IMR-90 (cell line): Measurements from ENCODE around the gene CD151. TPM values are rescaled to one million over a fixed set of nuclear protein-coding genes. Genes with fewer than 3 reads are reported as not detected.

Source experiments
- ATAC-seq: fragments of 200-7000 bp; cut with Tn5 transposase; 2 replicates; pipeline ENCODE4 v1.9.1; 2020; ENCODE audit warnings: low read depth, mild to moderate bottlenecking, moderate library complexity
- BruUV-seq: library from RNA; stranded (reverse); fragments of 400-500 nt; replicated peaks from 2 replicates; lab custom pipeline; 2021; lab: Mats Ljungman, UMichigan
- CTCF ChIA-PET: fragments of 300-600 bp; formaldehyde crosslinking; extraction: SDS; loops from one replicate; lab custom pipeline; 2021; ENCODE audit warnings: antibody characterized with exemption; lab: Yijun Ruan, JAX
- POLR2A ChIA-PET: fragments of 300-600 bp; sonication (Branson Sonifier 250); formaldehyde crosslinking; loops from one replicate; lab custom pipeline; 2022; ENCODE audit warnings: antibody characterized with exemption; ENCODE audit not compliant: unreplicated experiment; lab: Charles Lee
- DNase-seq: peaks from one replicate; pipeline ENCODE4 v3.0.0; 2013
- H2AFZ ChIP-seq: replicated peaks from 2 replicates; pipeline ENCODE3; 2013; ENCODE audit warnings: low read length, mild to moderate bottlenecking; ENCODE audit not compliant: poor library complexity
- H2AK5ac ChIP-seq: 2 replicates; pipeline ENCODE4 v1.6.1; 2013; ENCODE audit warnings: low read depth, low read length, inconsistent platforms
- H2AK9ac ChIP-seq: replicated peaks from 2 replicates; pipeline ENCODE3; 2013; ENCODE audit warnings: mild to moderate bottlenecking, low read depth, low read length, moderate library complexity; ENCODE audit not compliant: poor library complexity
- H2BK120ac ChIP-seq: 2 replicates; pipeline ENCODE4 v1.6.1; 2013; ENCODE audit warnings: low read depth, low read length, inconsistent platforms
- H2BK15ac ChIP-seq: 3 replicates; pipeline ENCODE4 v1.6.1; 2013; ENCODE audit warnings: low read depth, low read length, inconsistent platforms
- H2BK20ac ChIP-seq: 2 replicates; pipeline ENCODE4 v1.6.1; 2013; ENCODE audit warnings: low read depth, mild to moderate bottlenecking, inconsistent platforms, low read length, moderate library complexity
- H2BK5ac ChIP-seq: 2 replicates; pipeline ENCODE4 v1.6.1; 2013; ENCODE audit warnings: mild to moderate bottlenecking, low read depth, low read length, inconsistent platforms; ENCODE audit not compliant: poor library complexity, severe bottlenecking
- H3K14ac ChIP-seq: replicated peaks from 2 replicates; pipeline ENCODE4 v1.6.1; 2013; ENCODE audit warnings: low read depth, low read length, inconsistent platforms
- H3K18ac ChIP-seq: 2 replicates; pipeline ENCODE4 v1.6.1; 2013; ENCODE audit warnings: low read depth, low read length, control low read depth
- H3K23ac ChIP-seq: 2 replicates; pipeline ENCODE4 v1.6.1; 2013; ENCODE audit warnings: low read depth, low read length, inconsistent platforms
- H3K27ac ChIP-seq: 2 replicates; pipeline ENCODE4 v1.5.1; 2013; ENCODE audit warnings: mild to moderate bottlenecking, control low read depth, low read length; ENCODE audit not compliant: insufficient read depth
- H3K27me3 ChIP-seq: 2 replicates; pipeline ENCODE4 v1.6.1; 2013; ENCODE audit warnings: low read length; ENCODE audit not compliant: control insufficient read depth, insufficient read depth
- H3K36me3 ChIP-seq: 2 replicates; pipeline ENCODE4 v1.6.1; 2013; ENCODE audit warnings: low read length, mixed read lengths; ENCODE audit not compliant: control insufficient read depth, insufficient read depth
- H3K4ac ChIP-seq: 2 replicates; pipeline ENCODE4 v1.6.1; 2013; ENCODE audit warnings: low read depth, low read length, inconsistent platforms
- H3K4me1 ChIP-seq: 2 replicates; pipeline ENCODE4 v1.6.1; 2013; ENCODE audit warnings: low read length, mixed read lengths; ENCODE audit not compliant: control insufficient read depth, insufficient read depth
- H3K4me2 ChIP-seq: 2 replicates; pipeline ENCODE4 v1.6.1; 2013; ENCODE audit warnings: low read depth, mild to moderate bottlenecking, control low read depth, low read length, moderate library complexity
- H3K4me3 ChIP-seq: 2 replicates; pipeline ENCODE4 v1.5.1; 2013; ENCODE audit warnings: low read depth, mild to moderate bottlenecking, control low read depth, low read length, moderate library complexity; ENCODE audit not compliant: insufficient read depth
- H3K56ac ChIP-seq: 2 replicates; pipeline ENCODE4 v1.6.1; 2013; ENCODE audit warnings: low read length, inconsistent platforms; ENCODE audit not compliant: insufficient read depth; ENCODE audit errors: extremely low read depth
- H3K79me1 ChIP-seq, 2 experiments: 2 replicates each; pipeline ENCODE4 v1.6.1; 2013; ENCODE audit warnings: low read length in 2 of 2, inconsistent platforms in 1 of 2, low read depth in 1 of 2
- H3K9ac ChIP-seq: 2 replicates; pipeline ENCODE4 v1.6.1; 2013; ENCODE audit warnings: low read depth, low read length, control low read depth
- H3K9me1 ChIP-seq: 2 replicates; pipeline ENCODE4 v1.6.1; 2013; ENCODE audit warnings: low read length, inconsistent platforms; ENCODE audit not compliant: insufficient read depth
- H3K9me3 ChIP-seq: 2 replicates; pipeline ENCODE4 v1.6.1; 2013; ENCODE audit warnings: low read length; ENCODE audit not compliant: control insufficient read depth, insufficient read depth
- H4K20me1 ChIP-seq: 2 replicates; pipeline ENCODE4 v1.6.1; 2013; ENCODE audit warnings: low read length, inconsistent platforms; ENCODE audit not compliant: insufficient read depth
- H4K5ac ChIP-seq: 2 replicates; pipeline ENCODE4 v1.6.1; 2013; ENCODE audit warnings: mild to moderate bottlenecking, low read depth, low read length, control low read depth
- H4K8ac ChIP-seq, 2 experiments: 2 replicates each; pipeline ENCODE4 v1.6.1; 2013; ENCODE audit warnings: low read depth in 2 of 2, low read length in 2 of 2, control low read depth in 1 of 2, inconsistent platforms in 1 of 2
- H4K91ac ChIP-seq: 2 replicates; pipeline ENCODE4 v1.6.1; 2013; ENCODE audit warnings: low read depth, low read length, inconsistent platforms; ENCODE audit not compliant: insufficient read depth
- BHLHE40 ChIP-seq: fragments of 150-350 bp; IDR thresholded peaks from 2 replicates; pipeline ENCODE4 v1.6.1; 2016; ENCODE audit warnings: mild to moderate bottlenecking, low read depth, low read length
- CEBPB ChIP-seq: IDR thresholded peaks from 2 replicates; pipeline ENCODE4 v1.6.1; 2012; ENCODE audit warnings: low read depth, low read length, improper control_type of control experiment
- FOS ChIP-seq: fragments of 150-350 bp; IDR thresholded peaks from 2 replicates; pipeline ENCODE4 v1.6.1; 2016; ENCODE audit warnings: low read depth, low read length
- MAFK ChIP-seq: IDR thresholded peaks from 2 replicates; pipeline ENCODE4 v1.6.1; 2012; ENCODE audit warnings: low read depth, low read length, improper control_type of control experiment
- MAZ ChIP-seq: IDR thresholded peaks from 2 replicates; pipeline ENCODE4 v1.6.1; 2012; ENCODE audit warnings: low read depth, mild to moderate bottlenecking, low read length, improper control_type of control experiment, moderate library complexity, borderline replicate concordance
- MXI1 ChIP-seq: IDR thresholded peaks from 2 replicates; pipeline ENCODE4 v1.6.1; 2012; ENCODE audit warnings: low read depth, mild to moderate bottlenecking, low read length, moderate library complexity, borderline replicate concordance
- POLR2A ChIP-seq: IDR thresholded peaks from 2 replicates; pipeline ENCODE4 v1.6.1; 2012; ENCODE audit warnings: mild to moderate bottlenecking, low read depth, low read length
- RCOR1 ChIP-seq: IDR thresholded peaks from 2 replicates; pipeline ENCODE4 v1.6.1; 2012; ENCODE audit warnings: mild to moderate bottlenecking, low read length, improper control_type of control experiment; ENCODE audit not compliant: insufficient replicate concordance
- WGBS, 2 experiments: methylation state at CpG; one replicate each; pipeline versions ENCODE4 v1.1.5 to v1.1.7; 2013; ENCODE audit warnings: missing lambda C conversion rate in 2 of 2; ENCODE audit not compliant: insufficient read length in 1 of 2; ENCODE audit errors: extremely low coverage in 2 of 2; 5-methylcytosine and 5-hydroxymethylcytosine counted together
- dilution Hi-C: fragments of 300-500 bp; cut with HindIII; formaldehyde crosslinking; loops from one replicate; pipeline ENCODE4 v1.14.3; 2018; ENCODE audit warnings: low sequenced_read_pairs; ENCODE audit not compliant: unreplicated experiment
- in situ Hi-C: fragments of 300-500 bp; cut with MboI; formaldehyde crosslinking; loops from 3 replicates; pipeline ENCODE4 v1.14.3; 2019; ENCODE audit warnings: low sequenced_read_pairs, inconsistent platforms, mixed read lengths
- intact Hi-C: fragments of 100-400 bp; cut with micrococcal nuclease; formaldehyde crosslinking; loops from 2 replicates; pipeline ENCODE4 v1.10.0; 2022
- polyA plus RNA-seq, 3 experiments: library from polyadenylated mRNA; depleted of rRNA; stranded (reverse); fragments of >200 nt; gene quantifications; 2 replicates each; pipeline ENCODE4 v1.2.3, GENCODE V29; 2012; ENCODE audit warnings: low replicate concordance in 1 of 3
- total RNA-seq: library from RNA; depleted of rRNA; stranded (reverse); fragments of >200 nt; gene quantifications from 2 replicates; pipeline ENCODE4 v1.2.3, GENCODE V29; 2012
- TF ChIP-seq, protein P1 (sequence below): fragments of 150-350 bp; IDR thresholded peaks from 2 replicates; pipeline ENCODE4 v1.6.1; 2017; ENCODE audit warnings: mild to moderate bottlenecking, antibody characterized with exemption, low read length, low read depth

Gene CD151
- total and polyA plus RNA-seq, 2 of the 4 experiments (the other 2 are of a cell fraction): 1,150 to 1,267 TPM

DNA sequence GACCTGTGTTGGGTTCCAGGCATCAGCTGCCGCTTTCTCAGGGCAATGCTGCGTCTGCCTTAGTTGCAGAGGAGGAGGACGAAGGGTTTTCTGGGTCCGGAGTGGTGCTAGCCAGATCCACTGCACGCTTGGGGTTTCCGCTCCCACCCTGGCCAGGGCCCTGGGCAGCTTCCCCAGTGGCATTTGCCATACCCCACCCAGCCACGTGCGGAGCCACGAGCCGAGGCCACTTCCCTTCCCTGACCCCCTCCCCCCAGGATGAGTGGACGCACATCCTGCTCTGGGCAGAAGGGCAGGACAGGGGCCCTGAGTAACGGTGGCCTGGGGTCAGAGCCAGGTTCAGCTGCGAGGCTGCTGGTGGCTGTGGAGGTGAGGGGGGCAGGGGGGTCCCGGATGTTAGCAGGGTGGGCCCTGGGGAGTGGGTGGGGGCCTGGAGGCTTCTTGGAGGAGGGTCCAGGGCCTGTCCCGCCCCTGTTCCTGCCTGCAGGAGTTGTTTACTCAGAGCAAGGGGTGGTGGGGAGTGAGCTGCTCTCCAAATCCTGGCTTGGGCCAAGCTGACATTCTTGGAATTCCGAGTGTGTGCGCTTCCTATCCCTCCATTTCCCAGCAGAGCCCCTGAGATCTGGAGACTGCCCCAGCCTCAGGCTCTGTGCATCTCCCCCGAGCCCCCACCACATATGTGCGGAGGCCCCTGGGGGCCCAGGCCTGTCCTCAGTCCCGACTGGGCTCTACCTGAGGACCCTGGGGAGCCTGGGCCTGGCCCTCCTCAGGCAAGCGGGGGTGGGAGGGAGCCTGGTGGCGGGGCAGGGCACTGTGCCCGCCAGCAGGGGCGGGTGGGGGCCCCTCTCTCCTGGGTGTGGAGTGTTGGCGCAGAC lies 11.3 kb downstream of the CD151 start:
- Histone ChIP-seq H2BK5ac (peak overlapping the region; percentile 100), H3K79me1 (peaks cover 27 to 72% of the 10 kb centered on the region in 2 experiments; a peak in 3 of 4 replicates), H4K8ac (peak overlapping the region; percentile 77 to 91), H2AK5ac (peak overlapping the region; percentile 100), H3K4me3 (peak overlapping the region; percentile 98), H3K14ac (peak overlapping the region; percentile 99), H3K9me3 (no peaks in the 10 kb centered on the region), H3K4ac (peak overlapping the region; percentile 96), H3K4me2 (peak overlapping the region; percentile 92), H2AFZ (peak overlapping the region; percentile 79), H2AK9ac (peak overlapping the region; percentile 100), H3K9me1 (peaks cover 19% of the 10 kb centered on the region), H3K9ac (peak overlapping the region; percentile 80), H3K4me1 (peaks cover 38% of the 10 kb centered on the region), H3K36me3 (peaks cover 23% of the 10 kb centered on the region), H3K18ac (peak overlapping the region; percentile 90), H2BK15ac (peak overlapping the region; percentile 35; the same call in 2 of the 3 replicates), H3K23ac (peak overlapping the region; percentile 80), H2BK20ac (peak overlapping the region; percentile 60; the same call in 1 of the 2 replicates), H3K56ac (peak overlapping the region; percentile 92), H3K27me3 (no peaks in the 10 kb centered on the region), H4K5ac (peak overlapping the region; percentile 85), H3K27ac (peak overlapping the region; percentile 98), H4K20me1 (peaks cover 48% of the 10 kb centered on the region), H2BK120ac (peak overlapping the region; percentile 95), H4K91ac (peak overlapping the region; percentile 96)
- no peak for TF ChIP-seq RCOR1
- peak; percentile 91 for TF ChIP-seq BHLHE40
- peak; percentile 40; the same call in 1 of the 2 replicates for TF ChIP-seq FOS
- peak; percentile 88 for TF ChIP-seq MXI1
- TF ChIP-seq, protein P1, sequence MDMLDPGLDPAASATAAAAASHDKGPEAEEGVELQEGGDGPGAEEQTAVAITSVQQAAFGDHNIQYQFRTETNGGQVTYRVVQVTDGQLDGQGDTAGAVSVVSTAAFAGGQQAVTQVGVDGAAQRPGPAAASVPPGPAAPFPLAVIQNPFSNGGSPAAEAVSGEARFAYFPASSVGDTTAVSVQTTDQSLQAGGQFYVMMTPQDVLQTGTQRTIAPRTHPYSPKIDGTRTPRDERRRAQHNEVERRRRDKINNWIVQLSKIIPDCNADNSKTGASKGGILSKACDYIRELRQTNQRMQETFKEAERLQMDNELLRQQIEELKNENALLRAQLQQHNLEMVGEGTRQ: peak; percentile 63; the same call in 1 of the 2 replicates
- peak; percentile 71 for TF ChIP-seq POLR2A
- TF ChIP-seq CEBPB: no peak
- TF ChIP-seq MAFK: no peak
- TF ChIP-seq MAZ: peak; percentile 67; the same call in 1 of the 2 replicates
- intact Hi-C loops (loop anchor here (10.0 kb wide), 1 partner anchor 211 kb away; no protein-coding TSS in a partner anchor), in situ Hi-C loops (no loop called here), dilution Hi-C loops (no loop called here)
- WGBS, 2 experiments: 0% methylated on average over 8 of the region's 25 CpGs; no CpG with 5 or more reads in 1 of the 2 experiments
- POLR2A ChIA-PET: interaction anchor here (0.6 to 1.6 kb wide), 4 partner anchors 9 to 84 kb away, joined by 3 to 12 read pairs (median 4); partner anchors contain the start of gene CEND1
- peak; percentile 90 for DNase-seq
- CTCF ChIA-PET: no interaction called here
- ATAC-seq: peak; percentile 54
- no TSS peak for BruUV-seq
